ENCODE data around the gene ATP1B1.

The ATP1B1 gene

DNA sequence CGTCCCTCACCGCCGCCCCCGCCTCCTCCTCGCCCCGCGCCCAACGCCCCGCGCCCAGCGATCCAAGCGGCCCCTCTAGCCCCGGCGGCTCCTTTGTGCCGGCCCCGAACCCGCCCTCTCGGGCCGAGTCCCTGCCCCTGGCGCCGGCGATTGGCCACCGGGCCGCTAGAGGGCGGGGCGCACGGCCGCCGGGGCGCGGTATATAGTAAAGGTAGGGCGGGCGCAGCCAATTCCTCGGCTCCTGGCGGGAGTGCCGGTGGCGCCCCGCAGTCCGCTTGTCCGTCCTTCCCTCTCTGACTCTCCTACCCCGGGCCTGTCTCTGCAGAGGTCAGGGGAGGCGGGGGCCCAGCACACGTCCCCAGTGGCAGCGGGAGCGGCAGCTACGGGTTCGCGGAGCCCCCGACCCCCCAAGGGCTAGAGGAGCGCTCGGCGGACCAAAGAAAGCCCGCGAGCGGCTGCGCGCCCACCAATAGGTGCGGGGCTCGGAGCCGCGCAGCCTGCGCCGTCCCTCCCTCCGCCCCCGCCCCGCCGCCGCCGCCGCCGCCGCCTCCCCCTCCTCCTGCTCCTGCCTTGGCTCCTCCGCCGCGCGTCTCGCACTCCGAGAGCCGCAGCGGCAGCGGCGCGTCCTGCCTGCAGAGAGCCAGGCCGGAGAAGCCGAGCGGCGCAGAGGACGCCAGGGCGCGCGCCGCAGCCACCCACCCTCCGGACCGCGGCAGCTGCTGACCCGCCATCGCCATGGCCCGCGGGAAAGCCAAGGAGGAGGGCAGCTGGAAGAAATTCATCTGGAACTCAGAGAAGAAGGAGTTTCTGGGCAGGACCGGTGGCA lies at the start of gene ATP1B1:
ATP1B1 (plus strand) TSS at position 596 of the 826 bp plus-strand sequence; CDS start at position 736, 140 bp downstream.
- peak; percentile 68 for DNase-seq (ENCODE audit: low read depth)

DNA sequence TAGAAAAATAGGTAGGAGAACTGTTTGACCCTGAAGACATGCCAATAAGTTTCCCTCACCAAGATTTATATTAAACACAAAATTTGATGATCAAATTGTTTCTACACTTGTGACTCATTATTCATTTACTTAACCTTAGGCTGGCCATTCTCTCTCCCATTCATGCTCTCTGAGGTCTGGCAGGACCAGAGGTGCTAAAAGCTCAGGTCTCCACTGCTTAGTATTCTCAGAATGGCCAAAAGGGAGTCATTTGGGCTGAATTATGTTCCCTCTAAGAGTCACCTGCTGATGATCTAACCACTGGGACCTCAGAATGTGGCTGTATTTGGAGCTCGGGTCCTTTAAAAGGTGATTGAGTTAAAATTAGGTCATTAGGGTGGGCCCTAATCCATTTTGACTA lies 47.1 kb upstream of the ATP1B1 start:
- no peak for DNase-seq (ENCODE audit: low read depth)

DNA sequence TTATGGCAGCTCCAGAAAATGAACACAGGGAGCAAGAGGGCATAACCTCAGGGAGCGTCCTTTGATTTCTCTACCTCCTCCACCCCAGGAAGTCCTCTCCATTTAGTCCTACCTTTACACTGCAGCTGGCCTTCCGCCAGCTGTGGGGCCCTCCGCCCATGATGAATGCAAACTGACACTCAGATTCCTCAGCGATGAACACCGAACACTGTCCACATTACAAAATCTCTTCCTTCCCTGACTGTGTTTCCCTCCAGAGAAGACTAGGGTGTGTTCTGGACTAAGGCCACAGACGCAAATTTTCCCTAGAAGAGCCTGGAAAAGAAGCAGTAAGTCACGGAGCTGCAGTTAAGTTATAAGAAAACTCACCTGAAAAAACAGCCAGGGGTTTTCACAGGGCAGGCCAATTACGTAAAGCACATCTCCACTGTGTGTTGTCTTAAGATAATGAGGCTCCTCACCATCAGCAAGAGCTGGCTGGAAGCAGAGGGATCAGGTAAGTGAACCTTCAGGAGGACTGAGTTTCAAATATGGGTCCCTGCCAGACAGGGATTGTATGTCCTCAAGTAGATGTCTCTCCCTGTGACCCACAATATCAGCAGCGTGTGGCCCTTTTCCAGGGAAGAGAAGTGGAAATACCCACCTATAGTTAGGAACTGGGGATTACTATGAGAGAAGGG lies 46.3 kb upstream of the ATP1B1 start:
- no peak for DNase-seq (ENCODE audit: low read depth)

DNA sequence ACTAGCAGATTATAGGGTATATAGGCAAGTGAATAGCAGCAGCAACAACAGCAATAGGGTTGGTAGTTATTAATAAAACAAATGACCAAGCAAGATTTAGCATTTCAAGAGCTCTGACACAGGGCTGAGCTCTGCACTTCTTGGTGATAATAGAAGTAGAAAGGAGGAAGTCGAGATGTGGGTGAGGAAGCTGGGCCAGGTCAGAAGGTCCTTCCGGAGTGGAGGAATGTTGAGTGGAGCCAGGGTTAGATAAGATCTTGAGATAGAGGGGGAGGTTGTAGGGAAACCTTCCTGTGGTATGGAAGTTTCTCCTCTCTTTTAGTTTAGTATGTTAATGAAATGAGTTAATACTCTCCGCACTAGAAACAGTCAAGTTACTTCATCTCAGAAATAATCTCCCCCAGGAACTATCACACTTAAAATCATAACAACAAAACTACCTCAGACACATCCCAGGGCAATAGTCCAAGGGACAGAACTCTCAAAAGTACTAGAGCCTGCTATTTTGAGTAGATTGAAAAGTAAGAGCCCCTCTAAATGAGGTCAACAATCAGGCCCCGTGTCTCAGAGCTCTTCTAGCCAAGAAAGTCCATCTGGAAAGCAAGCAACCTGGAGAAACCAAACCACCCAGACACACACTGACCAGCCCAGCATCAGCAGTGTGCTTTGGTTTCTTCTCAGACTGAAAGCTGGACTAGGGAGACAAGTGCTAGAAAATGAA lies 45.4 kb upstream of the ATP1B1 start:
- no peak for DNase-seq (ENCODE audit: low read depth)

DNA sequence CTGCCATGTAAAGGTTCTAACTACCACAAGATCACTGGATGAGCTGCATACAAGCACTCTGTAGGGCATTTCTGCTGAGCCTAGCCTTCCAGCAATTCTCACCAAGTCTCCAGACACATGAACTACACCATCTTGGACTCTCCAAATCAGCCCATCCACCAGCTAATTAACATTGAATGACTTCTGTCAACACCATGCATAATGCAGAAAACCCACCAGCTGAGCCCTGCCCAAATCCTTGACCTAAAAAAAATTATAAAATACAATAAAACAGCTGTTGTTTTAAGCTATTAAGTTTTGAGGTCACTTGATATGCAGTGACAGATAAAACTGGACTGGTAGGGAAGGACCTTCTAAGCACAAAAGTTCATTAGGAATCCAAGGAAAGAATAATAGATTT lies 44.3 kb upstream of the ATP1B1 start:
- no peak for DNase-seq (ENCODE audit: low read depth)

DNA sequence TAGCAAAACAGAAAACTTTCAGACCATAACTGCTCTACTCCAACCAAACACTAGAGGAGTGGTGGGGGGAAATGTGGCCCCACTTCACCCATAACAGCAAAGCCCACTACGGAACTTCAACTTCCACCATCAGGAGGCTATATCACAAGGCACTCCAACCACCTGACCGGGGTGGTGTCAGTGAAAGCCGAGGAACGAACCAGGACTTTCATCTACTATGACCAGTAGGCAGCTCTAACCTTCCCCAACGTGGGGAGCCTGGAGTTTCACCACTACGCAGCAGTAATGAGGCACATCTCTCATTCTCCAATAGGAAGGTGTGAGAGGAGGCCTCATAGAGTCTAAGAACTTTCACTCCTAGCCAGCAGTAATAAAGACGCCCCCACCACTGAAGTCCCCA lies 42.4 kb upstream of the ATP1B1 start:
- DNase-seq (ENCODE audit: low read depth), result no peak

DNA sequence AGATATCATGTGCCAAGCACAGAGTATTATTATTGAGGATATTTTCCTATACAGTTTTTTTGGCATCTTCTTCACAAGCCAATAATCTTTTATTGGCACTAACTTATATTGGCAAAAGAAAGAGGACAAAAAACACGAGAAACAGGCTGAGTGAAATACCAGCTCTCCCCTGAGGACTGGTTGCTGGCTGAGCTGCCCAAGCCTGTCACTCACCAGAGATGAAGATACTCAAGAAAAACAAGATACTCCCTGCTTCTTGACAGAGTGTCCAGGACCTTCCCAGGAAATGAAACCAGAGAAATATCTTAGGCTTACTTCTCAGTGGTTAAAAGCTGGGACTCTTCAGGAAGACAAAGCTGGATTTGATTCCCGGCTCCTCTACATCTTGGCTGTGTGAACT lies 35.9 kb upstream of the ATP1B1 start:
- DNase-seq (ENCODE audit: low read depth), result no peak

DNA sequence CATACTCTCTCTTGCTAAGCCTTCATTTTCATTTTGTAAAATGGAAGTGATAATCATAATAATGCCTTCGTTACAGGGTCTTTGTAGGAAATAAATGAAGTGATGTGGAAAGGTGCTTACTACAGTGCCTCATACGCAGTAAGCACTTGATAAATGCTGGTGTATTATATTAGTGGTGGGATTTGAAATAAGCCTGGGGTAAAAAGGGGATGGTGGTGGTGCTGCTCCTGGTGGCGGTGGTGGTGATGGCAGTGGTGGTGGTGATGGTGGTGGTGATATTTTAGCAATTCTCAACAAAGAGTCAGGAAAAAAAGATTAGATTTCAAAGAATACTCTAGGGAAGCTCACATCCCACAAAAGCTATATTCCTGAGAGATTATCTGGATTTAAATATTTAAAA lies 35.5 kb upstream of the ATP1B1 start:
- no peak for DNase-seq (ENCODE audit: low read depth)

DNA sequence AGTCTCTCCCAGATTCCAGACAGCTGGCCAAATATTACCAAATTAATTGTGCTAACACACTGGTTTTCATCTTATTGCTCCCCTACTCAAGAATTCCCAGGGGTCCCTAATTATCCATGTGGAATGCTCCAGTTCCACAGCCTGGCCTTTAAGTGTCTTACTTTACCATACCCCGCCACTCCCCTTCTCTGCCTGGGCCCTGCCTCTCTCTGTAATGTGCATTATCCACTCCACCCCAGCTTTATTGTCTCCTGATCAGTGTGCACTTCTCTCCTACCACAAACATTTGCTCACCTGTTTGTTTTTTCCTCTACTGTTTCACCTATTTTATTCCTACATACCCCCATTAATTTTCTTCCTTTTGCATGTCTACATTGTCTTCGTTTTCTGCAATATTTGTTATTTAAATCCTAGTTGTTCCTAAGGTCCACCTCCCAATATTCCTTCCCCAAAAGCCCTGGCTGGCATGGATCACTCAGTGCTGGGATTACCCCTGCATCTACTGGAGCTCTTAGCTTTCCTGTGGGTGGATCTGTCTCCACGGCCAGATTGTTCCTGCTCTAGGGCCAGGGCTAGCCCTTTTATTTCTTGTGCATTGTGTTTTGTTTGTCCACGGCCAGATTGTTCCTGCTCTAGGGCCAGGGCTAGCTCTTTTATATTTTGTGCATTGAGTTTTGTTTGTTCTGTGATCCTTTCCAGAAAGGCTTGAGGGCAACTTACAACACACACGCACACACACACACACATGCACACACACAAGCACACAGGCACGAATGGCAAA lies 33.4 kb upstream of the ATP1B1 start:
- DNase-seq (ENCODE audit: low read depth), result no peak

DNA sequence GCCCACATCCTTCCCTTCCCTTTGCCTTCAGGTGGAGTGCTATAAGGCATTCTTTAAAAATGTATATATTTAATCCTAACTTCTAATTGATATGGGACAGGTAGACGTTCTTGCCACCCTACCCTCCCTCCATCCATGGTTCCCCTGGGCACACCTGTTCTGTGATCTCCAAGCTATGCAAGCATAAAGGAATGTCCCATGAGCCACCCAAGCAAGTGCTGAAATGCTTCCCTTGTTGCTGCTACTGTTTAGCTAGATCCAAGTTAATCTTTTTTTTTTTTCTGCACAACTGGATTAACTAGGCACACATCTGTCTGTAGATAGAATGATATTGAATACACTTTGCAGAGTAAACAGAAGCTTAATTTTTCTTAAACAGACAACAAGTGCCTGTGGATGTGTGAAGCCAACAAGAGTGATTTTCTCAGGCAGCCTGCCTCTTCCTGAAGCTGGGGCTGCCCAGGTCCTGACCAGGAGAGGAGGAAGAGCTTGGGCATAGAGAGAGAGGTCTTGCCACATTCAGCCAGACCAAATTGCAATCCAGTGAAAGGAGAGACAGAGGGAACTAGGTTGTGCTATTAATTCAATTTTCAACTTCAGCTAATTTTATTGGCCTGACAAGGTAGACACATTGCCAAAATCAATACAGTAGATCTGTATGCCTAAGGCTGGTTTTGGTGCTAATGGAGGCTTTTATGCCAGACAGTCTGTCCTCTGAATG lies 28.2 kb upstream of the ATP1B1 start:
- DNase-seq (ENCODE audit: low read depth), result no peak

DNA sequence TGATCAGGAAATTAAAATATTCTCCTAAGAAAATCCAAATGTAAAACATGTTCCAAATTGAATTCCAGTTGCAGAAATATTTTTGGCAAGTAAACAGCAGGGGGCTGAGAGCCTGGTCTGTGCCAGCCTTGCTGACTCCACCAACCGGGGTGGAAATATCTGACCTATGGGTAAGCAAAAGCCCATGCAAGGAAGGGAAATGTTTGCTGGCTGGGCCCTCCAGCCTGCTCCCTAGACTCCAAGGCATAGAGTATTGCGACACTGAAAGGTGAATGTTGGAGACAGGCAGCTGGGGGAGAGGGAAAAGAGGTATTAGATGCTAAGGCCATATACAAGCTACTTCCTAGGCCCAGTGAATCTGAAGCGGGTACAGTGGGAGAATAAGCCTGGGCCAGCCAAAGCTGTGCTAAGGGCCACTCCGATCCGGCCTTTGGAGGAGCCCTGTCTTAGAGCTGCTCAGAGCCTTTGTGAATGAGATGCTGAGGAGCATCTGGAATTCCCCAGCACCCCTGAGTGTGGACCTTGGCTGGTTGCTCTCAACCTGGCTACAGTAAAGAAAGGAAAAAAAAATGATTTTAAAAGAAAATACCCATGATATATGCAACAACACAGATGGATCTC lies 24.9 kb upstream of the ATP1B1 start:
- DNase-seq (ENCODE audit: low read depth), result no peak

DNA sequence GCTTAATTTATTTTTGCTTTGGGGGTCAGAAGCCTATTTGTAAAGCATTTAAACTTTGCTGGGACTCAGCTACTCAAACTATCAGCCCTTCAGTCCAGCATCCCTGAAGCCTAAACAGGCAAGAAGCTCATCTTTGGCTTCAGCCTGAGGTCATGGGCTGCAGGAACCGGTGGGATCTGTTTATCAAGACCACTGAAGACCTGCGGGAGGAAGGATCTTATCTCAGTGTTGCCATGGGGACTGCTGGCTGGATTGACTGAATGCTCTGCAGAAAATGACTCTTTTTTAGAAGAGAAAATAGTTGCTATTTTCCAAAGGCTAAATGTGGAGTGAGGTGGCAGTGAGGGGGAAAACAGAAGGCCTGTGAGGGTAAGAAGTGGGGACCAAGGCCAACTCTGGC lies 20.6 kb upstream of the ATP1B1 start:
- DNase-seq (ENCODE audit: low read depth), result no peak

DNA sequence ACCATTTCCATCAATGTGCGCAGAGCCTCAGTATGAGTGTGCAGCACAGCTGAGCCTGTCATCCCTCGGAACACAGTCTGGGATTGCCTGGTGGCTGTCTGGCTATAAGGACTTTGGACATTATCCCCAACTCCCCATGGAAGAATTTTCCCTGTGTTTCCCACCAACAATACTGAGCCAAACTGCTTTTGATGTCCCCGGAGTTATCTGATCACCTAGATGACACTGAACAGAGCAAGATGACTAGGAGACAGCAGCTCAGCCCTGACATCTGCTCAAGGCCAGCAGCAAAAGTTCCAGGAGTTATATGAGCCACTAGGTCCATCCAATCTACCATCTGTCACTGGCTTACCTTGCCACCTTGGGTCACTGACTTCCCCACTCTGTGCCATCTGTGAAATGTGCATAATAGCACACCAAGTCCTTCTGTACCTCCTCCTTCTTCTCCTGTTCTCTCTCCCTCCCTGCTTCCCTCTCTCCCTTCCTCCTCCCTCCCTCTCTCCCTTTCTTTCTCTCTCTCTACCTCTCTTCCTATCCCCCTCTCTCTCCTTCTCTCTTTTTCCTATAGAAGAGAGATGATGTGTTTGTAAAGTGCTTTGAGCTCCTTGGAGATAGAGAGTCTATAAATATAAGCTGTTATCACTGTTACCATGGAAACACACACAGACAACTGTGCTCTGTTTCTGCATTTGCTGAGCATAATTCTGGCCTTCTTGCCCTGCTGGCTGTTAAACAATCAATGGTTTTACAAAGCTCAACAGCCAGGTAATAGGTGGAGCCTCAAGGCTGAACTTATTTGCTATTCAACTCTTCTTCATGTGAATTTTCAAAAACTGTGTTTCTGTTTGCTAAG lies 19.7 kb upstream of the ATP1B1 start:
- no peak for DNase-seq (ENCODE audit: low read depth)

DNA sequence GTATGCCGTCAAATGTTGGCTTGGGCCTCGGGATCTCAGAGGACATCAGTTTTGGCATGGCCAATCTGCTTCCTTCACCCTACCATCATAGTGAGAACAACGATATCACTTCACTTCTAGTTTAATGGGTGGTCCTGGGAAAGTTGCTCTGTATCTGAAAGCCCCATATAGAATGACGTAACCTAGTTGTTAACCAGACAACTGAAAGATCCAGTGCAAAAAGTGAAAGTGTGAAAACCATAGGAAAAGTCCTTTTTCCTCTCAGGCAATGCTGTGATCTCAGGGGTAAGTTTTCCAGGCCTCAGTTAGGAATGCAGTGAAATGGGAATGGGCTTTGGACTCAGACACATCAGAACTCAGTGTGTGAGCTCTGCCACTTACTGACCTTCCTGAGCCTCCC lies 18.6 kb upstream of the ATP1B1 start:
- no peak for DNase-seq (ENCODE audit: low read depth)

DNA sequence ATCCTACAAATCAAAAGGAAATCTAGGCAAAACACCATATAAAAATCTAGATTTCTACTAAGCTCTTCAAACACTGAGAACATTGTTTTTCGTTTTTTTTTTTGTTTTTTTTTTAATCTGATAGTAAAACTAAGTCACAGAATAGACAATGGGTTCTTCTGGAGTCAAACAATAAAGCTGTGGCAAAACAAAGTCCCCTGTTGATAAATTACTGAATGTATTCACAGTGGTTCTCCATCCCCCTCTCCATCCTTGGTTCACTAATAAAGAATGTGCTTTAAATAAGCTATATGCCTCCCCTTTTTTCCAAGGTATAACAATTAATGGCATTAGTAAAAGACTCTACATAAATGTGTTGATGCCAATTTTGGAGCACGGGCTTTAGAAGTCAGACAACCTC lies 16.7 kb upstream of the ATP1B1 start:
- DNase-seq (ENCODE audit: low read depth), result no peak

DNA sequence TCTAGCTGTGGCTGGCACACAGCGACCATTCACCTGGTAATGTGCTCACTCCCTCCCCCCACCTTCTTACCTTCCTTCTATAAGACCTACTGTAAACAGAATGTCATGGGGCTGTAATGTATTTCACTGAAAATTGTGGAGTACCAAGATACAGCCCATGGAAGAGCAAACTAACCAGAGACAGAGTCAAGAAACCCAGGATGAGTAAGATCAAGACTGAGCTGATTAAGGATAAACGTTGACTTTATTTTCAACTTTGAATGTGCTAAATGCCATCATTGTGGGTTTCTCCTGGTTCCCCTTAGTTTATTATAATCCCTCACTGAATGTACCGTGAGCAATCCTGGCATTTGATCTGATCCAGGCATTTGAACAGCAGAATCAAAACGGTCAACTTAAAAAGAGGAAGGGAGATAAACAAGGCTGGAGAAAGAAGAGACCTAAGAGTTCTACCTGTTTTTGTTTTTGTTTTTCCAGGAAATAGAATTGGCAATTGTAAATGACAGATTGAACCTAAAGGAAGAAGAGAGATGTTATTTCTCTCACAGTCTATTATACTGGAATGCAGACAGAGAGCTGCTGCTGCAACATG lies 16.1 kb upstream of the ATP1B1 start:
- no peak for DNase-seq (ENCODE audit: low read depth)

DNA sequence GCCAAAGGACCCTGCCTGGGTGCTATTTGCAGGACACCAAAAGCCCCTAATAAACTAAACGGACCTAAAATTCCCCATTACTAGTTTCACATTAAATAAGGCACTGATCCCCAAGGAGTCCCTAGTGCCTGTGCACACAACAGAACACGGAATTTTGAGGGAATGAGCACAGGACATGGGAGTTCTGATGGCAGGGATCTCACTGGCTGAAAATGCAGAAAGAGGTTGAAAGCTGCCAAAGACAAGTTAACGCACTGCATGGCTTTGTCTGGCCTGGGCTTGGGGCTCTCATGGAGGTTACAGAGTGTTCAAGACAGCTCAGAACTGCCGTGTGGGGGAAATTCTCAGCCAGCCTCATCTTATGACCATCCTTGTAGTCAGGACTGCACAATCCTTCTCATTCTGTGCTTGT lies 15.6 kb upstream of the ATP1B1 start:
- DNase-seq (ENCODE audit: low read depth), result no peak

DNA sequence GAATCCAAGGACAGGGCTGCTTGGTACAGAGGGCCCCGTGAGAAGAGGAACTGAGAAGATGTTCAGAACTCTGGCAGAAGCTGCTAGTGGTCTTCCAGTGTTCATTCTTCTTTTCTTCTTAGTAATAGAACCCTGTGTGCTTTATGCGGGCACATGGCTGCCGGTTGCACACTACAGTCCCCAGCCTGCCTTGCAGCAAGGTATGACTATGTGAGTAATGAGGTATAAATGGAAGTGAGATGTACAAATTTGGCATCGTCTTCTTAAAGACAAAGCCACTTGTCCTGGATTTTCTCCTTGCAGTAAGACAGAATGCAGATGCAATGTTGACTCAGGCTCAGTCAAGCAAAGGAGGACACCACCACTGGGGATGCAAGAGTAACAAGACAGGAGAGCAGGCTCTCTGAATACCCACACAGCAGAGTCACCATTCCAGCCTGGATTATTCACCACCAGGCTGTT lies 15.0 kb upstream of the ATP1B1 start:
- no peak for DNase-seq (ENCODE audit: low read depth)

DNA sequence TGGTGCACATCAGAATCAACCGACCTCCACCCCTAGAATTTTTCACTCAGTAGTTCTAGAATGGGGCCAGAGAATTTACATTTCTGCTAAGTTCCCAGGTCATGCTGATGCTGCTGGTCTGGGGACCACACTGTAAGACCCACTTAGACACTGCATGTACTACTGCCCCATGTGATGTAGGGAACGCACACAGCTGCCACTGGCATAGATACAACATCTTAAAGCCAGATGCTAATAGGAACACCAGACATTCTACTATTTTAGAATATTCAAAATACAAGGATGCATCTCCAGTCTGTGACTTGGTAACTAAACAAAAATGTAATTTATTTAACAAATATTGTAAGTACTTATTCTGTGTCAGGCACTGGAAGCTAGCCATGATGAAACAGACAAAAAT lies 14.1 kb upstream of the ATP1B1 start:
- no peak for DNase-seq (ENCODE audit: low read depth)
